Measurements from ENCODE around the gene ABCC8. TPM values are rescaled to one million over a fixed set of nuclear protein-coding genes. Genes with fewer than 3 reads are reported as not detected.

The ABCC8 gene
- total RNA-seq, 2 donors from 2014 or later, result not detected

- H3K27ac Mint-ChIP-seq, result no peak overlapping the region
- peaks cover 38% of the 10 kb centered on the region for H3K27me3 Mint-ChIP-seq
- H3K9me3 ChIP-seq (ENCODE audit: control insufficient read depth, low read length, poor library complexity, severe bottlenecking), result no peaks in the 10 kb centered on the region
- DNase-seq (no peak), ATAC-seq (no peak)
- peaks cover 5% of the 10 kb centered on the region for H3K4me1 Mint-ChIP-seq
- H3K4me3 Mint-ChIP-seq, result no peak overlapping the region
- no peaks in the 10 kb centered on the region for H3K36me3 Mint-ChIP-seq (ENCODE audit: low read depth)
Measured at GRCh38 chr11:17410606-17411379, 65.9 kb downstream of the ABCC8 start.

DNA sequence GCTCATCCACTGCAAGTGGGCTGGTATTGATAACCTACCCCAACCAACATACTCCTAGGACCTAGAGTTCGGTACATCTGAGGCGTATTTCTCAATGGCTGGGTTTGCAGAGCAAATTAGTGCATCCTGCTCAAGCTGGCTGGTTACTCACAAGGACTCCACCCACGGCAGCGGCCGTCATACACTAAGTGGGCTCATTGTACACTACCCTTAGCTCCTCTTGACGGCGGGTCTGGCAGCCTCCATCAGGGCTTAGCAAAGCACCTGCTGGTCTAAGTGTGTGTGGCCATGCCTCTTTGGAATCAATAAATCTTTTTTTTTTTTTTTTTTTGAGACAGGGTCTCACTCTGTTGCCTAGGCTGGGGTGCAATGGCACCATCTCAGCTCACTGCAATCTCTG, 68.0 kb downstream of the ABCC8 start:
- Mint-ChIP-seq H3K36me3 (ENCODE audit: low read depth) (no peaks in the 10 kb centered on the region), H3K27me3 (peaks cover 21% of the 10 kb centered on the region), H3K4me3 (no peak overlapping the region), H3K4me1 (no peaks in the 10 kb centered on the region), H3K27ac (no peak overlapping the region)
- no peak for ATAC-seq
- DNase-seq, result no peak
- no peaks in the 10 kb centered on the region for H3K9me3 ChIP-seq (ENCODE audit: control insufficient read depth, low read length, poor library complexity, severe bottlenecking)

GRCh38 chr11:17408026-17408425, 68.6 kb downstream of the ABCC8 start:
- no peaks in the 10 kb centered on the region for H3K36me3 Mint-ChIP-seq (ENCODE audit: low read depth)
- no peaks in the 10 kb centered on the region for H3K9me3 ChIP-seq (ENCODE audit: control insufficient read depth, low read length, poor library complexity, severe bottlenecking)
- peaks cover 15% of the 10 kb centered on the region for H3K27me3 Mint-ChIP-seq
- no peak overlapping the region for H3K4me3 Mint-ChIP-seq
- no peaks in the 10 kb centered on the region for H3K4me1 Mint-ChIP-seq
- ATAC-seq (no peak), DNase-seq (no peak)
- no peak overlapping the region for H3K27ac Mint-ChIP-seq

DNA sequence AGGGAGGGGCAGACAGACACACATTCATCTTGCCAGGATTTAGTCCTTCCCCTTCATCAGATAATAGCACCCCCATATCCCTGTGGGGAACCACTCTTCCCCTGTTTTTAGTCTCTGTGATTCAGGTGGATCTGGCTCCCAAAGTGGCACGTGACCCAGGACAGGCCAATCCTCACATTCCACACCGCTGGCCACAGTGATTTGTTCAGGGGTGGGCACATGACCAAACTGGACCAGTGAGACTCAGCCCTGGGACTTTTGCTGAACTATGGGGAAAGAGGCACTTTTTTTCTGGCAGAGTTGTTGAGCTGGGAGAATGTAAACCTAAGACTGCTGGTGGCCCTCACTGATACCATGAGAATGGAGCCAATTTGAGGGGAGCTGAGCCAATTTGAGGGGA, 69.1 kb downstream of the ABCC8 start:
- DNase-seq (no peak), ATAC-seq (no peak)
- Mint-ChIP-seq H3K4me1 (no peaks in the 10 kb centered on the region), H3K4me3 (no peak overlapping the region), H3K27ac (no peak overlapping the region), H3K27me3 (peaks cover 10% of the 10 kb centered on the region), H3K36me3 (ENCODE audit: low read depth) (no peaks in the 10 kb centered on the region)
- no peaks in the 10 kb centered on the region for H3K9me3 ChIP-seq (ENCODE audit: control insufficient read depth, low read length, poor library complexity, severe bottlenecking)

DNA sequence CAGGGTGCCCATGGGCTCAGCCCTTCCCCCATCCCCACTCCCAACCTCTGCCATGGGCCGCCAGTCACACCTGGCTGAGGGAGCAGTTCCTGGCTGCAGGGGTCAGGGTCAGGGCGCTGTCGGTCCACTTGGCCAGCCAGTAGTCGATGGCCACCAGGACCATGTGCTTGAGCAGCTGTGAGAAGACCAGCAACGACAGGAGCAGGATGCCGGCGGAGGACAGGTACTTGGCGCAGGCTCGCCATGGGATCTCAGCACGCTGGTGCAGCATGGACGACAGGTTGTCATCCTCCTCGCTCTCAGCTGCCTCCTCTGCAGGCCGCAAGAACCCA, 69.9 kb downstream of the ABCC8 start:
- Mint-ChIP-seq H3K27ac (no peak overlapping the region), H3K4me3 (no peak overlapping the region), H3K27me3 (peaks cover 5% of the 10 kb centered on the region), H3K4me1 (no peaks in the 10 kb centered on the region), H3K36me3 (ENCODE audit: low read depth) (no peaks in the 10 kb centered on the region)
- DNase-seq (no peak), ATAC-seq (no peak)
- no peaks in the 10 kb centered on the region for H3K9me3 ChIP-seq (ENCODE audit: control insufficient read depth, low read length, poor library complexity, severe bottlenecking)

GRCh38 chr11:17406082-17406817, 70.4 kb downstream of the ABCC8 start:
- Mint-ChIP-seq H3K4me1 (no peaks in the 10 kb centered on the region), H3K36me3 (ENCODE audit: low read depth) (no peaks in the 10 kb centered on the region), H3K27me3 (peaks cover 3% of the 10 kb centered on the region), H3K4me3 (no peak overlapping the region), H3K27ac (no peak overlapping the region)
- ATAC-seq, result no peak
- no peaks in the 10 kb centered on the region for H3K9me3 ChIP-seq (ENCODE audit: control insufficient read depth, low read length, poor library complexity, severe bottlenecking)
- DNase-seq, result no peak

GRCh38 chr11:17405232-17406005, 71.2 kb downstream of the ABCC8 start:
- ATAC-seq (no peak), DNase-seq (no peak)
- no peak overlapping the region for H3K27ac Mint-ChIP-seq
- no peak overlapping the region for H3K4me3 Mint-ChIP-seq
- no peaks in the 10 kb centered on the region for H3K27me3 Mint-ChIP-seq
- no peaks in the 10 kb centered on the region for H3K36me3 Mint-ChIP-seq (ENCODE audit: low read depth)
- H3K9me3 ChIP-seq (ENCODE audit: control insufficient read depth, low read length, poor library complexity, severe bottlenecking), result no peaks in the 10 kb centered on the region
- H3K4me1 Mint-ChIP-seq, result no peaks in the 10 kb centered on the region

GRCh38 chr11:17403980-17404759, 72.5 kb downstream of the ABCC8 start:
- Mint-ChIP-seq H3K27me3 (peaks cover 6% of the 10 kb centered on the region), H3K27ac (no peak overlapping the region), H3K36me3 (ENCODE audit: low read depth) (no peaks in the 10 kb centered on the region), H3K4me1 (peaks cover 2% of the 10 kb centered on the region), H3K4me3 (no peak overlapping the region)
- DNase-seq (no peak), ATAC-seq (no peak)
- no peaks in the 10 kb centered on the region for H3K9me3 ChIP-seq (ENCODE audit: control insufficient read depth, low read length, poor library complexity, severe bottlenecking)

- H3K36me3 Mint-ChIP-seq (ENCODE audit: low read depth), result no peaks in the 10 kb centered on the region
- H3K4me3 Mint-ChIP-seq, result no peak overlapping the region
- DNase-seq (no peak), ATAC-seq (no peak)
- no peak overlapping the region for H3K27ac Mint-ChIP-seq
- peaks cover 2% of the 10 kb centered on the region for H3K4me1 Mint-ChIP-seq
- H3K9me3 ChIP-seq (ENCODE audit: control insufficient read depth, low read length, poor library complexity, severe bottlenecking), result no peaks in the 10 kb centered on the region
- H3K27me3 Mint-ChIP-seq, result peaks cover 11% of the 10 kb centered on the region
Measured at GRCh38 chr11:17402486-17402885, 74.2 kb downstream of the ABCC8 start.

DNA sequence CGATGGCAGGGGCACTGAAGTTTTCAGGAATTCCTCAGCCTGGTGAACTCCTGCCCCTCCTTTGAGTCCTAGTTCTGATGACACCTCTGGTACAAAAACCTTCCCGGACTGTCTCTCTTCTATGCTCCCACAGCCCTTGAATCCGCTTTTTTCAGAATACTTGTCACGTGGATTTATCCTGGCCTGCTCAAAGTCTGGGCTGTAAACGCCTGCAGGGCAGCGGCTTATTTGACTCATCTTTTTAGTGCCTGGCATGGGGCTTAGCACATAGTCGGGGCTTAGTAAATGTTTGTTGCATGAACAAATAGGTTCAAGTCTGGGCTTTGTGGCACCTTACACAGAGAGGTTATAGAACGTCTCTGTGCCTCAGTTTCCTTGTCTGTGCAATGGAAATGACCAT, 74.8 kb downstream of the ABCC8 start:
- no peak overlapping the region for H3K4me3 Mint-ChIP-seq
- peaks cover 2% of the 10 kb centered on the region for H3K4me1 Mint-ChIP-seq
- H3K27ac Mint-ChIP-seq, result no peak overlapping the region
- no peaks in the 10 kb centered on the region for H3K9me3 ChIP-seq (ENCODE audit: control insufficient read depth, low read length, poor library complexity, severe bottlenecking)
- ATAC-seq (no peak), DNase-seq (no peak)
- H3K27me3 Mint-ChIP-seq, result peaks cover 11% of the 10 kb centered on the region
- H3K36me3 Mint-ChIP-seq (ENCODE audit: low read depth), result no peaks in the 10 kb centered on the region

- DNase-seq (no peak), ATAC-seq (no peak)
- H3K27me3 Mint-ChIP-seq, result peaks cover 15% of the 10 kb centered on the region
- no peaks in the 10 kb centered on the region for H3K36me3 Mint-ChIP-seq (ENCODE audit: low read depth)
- H3K4me3 Mint-ChIP-seq, result no peak overlapping the region
- H3K27ac Mint-ChIP-seq, result no peak overlapping the region
- H3K4me1 Mint-ChIP-seq, result peaks cover 3% of the 10 kb centered on the region
- no peaks in the 10 kb centered on the region for H3K9me3 ChIP-seq (ENCODE audit: control insufficient read depth, low read length, poor library complexity, severe bottlenecking)
Measured at GRCh38 chr11:17401316-17401715, 75.3 kb downstream of the ABCC8 start.

GRCh38 chr11:17400048-17400775, 76.4 kb downstream of the ABCC8 start:
- no peak for ATAC-seq

More at GRCh38 chr11:17400048-17400775, 76.4 kb downstream of the ABCC8 start:
- Mint-ChIP-seq H3K4me3 (no peak overlapping the region), H3K36me3 (ENCODE audit: low read depth) (no peaks in the 10 kb centered on the region), H3K4me1 (peaks cover 5% of the 10 kb centered on the region), H3K27me3 (peaks cover 19% of the 10 kb centered on the region), H3K27ac (no peak overlapping the region)
- no peak for DNase-seq
- no peaks in the 10 kb centered on the region for H3K9me3 ChIP-seq (ENCODE audit: control insufficient read depth, low read length, poor library complexity, severe bottlenecking)

Measured in T-helper 17 cell (primary cell).